ENCODE results near the gene BCL7C. TPM values are rescaled to one million over a fixed set of nuclear protein-coding genes. Genes with fewer than 3 reads are reported as not detected.

The BCL7C gene
- total RNA-seq, 3 donors from 2014 or later = 22.1 to 24.8 (median 23.7) TPM

DNA sequence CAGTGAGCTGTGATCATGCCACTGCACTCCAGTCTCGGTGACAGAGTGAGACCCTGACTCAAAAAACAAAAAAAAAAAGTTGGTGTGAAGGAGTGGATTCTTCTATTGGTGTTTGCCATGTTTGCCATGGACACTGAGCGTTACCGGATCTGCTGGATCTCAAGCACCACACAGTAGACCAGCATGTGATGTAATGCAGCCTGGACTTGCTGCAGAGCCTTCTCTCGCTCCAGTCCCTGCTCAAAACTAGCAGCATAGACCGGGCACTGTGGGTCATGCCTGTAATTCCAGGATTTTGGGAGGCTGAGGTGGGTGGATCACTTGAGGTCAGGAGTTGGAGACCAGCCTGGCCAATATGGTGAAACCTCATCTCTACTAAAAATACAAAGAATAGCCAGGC, 50.4 kb downstream of the BCL7C start:
- Mint-ChIP-seq H3K27me3 (ENCODE audit: low read depth) (no peaks in the 10 kb centered on the region), H3K9me3 (no peaks in the 10 kb centered on the region), H3K4me1 (ENCODE audit: low read depth) (peaks cover 9% of the 10 kb centered on the region), H3K36me3 (ENCODE audit: insufficient read depth) (no peaks in the 10 kb centered on the region), H3K4me3 (no peak overlapping the region)
- DNase-seq = no peak
- no peak for ATAC-seq

GRCh38 chr16:30842971-30843370, 50.9 kb downstream of the BCL7C start:
- Mint-ChIP-seq H3K36me3 (ENCODE audit: insufficient read depth) (no peaks in the 10 kb centered on the region), H3K9me3 (no peaks in the 10 kb centered on the region), H3K4me1 (ENCODE audit: low read depth) (peaks cover 9% of the 10 kb centered on the region), H3K27me3 (ENCODE audit: low read depth) (no peaks in the 10 kb centered on the region), H3K4me3 (no peak overlapping the region)
- DNase-seq (no peak), ATAC-seq (no peak)

GRCh38 chr16:30841332-30841731, 52.5 kb downstream of the BCL7C start:
- H3K4me3 Mint-ChIP-seq = no peak overlapping the region
- DNase-seq (no peak), ATAC-seq (no peak)
- no peaks in the 10 kb centered on the region for H3K27me3 Mint-ChIP-seq (ENCODE audit: low read depth)
- H3K4me1 Mint-ChIP-seq (ENCODE audit: low read depth) = peaks cover 9% of the 10 kb centered on the region
- H3K36me3 Mint-ChIP-seq (ENCODE audit: insufficient read depth) = no peaks in the 10 kb centered on the region
- no peaks in the 10 kb centered on the region for H3K9me3 Mint-ChIP-seq

GRCh38 chr16:30840611-30841010, 53.3 kb downstream of the BCL7C start:
- Mint-ChIP-seq H3K36me3 (ENCODE audit: insufficient read depth) (no peaks in the 10 kb centered on the region), H3K9me3 (no peaks in the 10 kb centered on the region), H3K4me1 (ENCODE audit: low read depth) (peaks cover 9% of the 10 kb centered on the region), H3K4me3 (no peak overlapping the region), H3K27me3 (ENCODE audit: low read depth) (no peaks in the 10 kb centered on the region)
- DNase-seq (no peak), ATAC-seq (no peak)

GRCh38 chr16:30839523-30840227, 54.2 kb downstream of the BCL7C start:
- DNase-seq (no peak), ATAC-seq (no peak)
- no peaks in the 10 kb centered on the region for H3K27me3 Mint-ChIP-seq (ENCODE audit: low read depth)
- H3K4me1 Mint-ChIP-seq (ENCODE audit: low read depth) = peaks cover 3% of the 10 kb centered on the region
- H3K4me3 Mint-ChIP-seq = no peak overlapping the region
- no peaks in the 10 kb centered on the region for H3K36me3 Mint-ChIP-seq (ENCODE audit: insufficient read depth)
- H3K9me3 Mint-ChIP-seq = no peaks in the 10 kb centered on the region

- no peaks in the 10 kb centered on the region for H3K27me3 Mint-ChIP-seq (ENCODE audit: low read depth)
- no peak overlapping the region for H3K4me3 Mint-ChIP-seq
- DNase-seq (no peak), ATAC-seq (no peak)
- no peaks in the 10 kb centered on the region for H3K4me1 Mint-ChIP-seq (ENCODE audit: low read depth)
- no peaks in the 10 kb centered on the region for H3K36me3 Mint-ChIP-seq (ENCODE audit: insufficient read depth)
- H3K9me3 Mint-ChIP-seq = no peaks in the 10 kb centered on the region
These were observed 54.9 kb downstream of the BCL7C start for GRCh38 chr16:30838876-30839471.

- ATAC-seq = no peak
- no peaks in the 10 kb centered on the region for H3K4me1 Mint-ChIP-seq (ENCODE audit: low read depth)
These were observed 56.0 kb downstream of the BCL7C start for GRCh38 chr16:30837904-30838303.

More at GRCh38 chr16:30837904-30838303, 56.0 kb downstream of the BCL7C start:
- no peak overlapping the region for H3K4me3 Mint-ChIP-seq
- H3K36me3 Mint-ChIP-seq (ENCODE audit: insufficient read depth) = no peaks in the 10 kb centered on the region
- H3K9me3 Mint-ChIP-seq = no peaks in the 10 kb centered on the region
- H3K27me3 Mint-ChIP-seq (ENCODE audit: low read depth) = no peaks in the 10 kb centered on the region
- DNase-seq = no peak

Other genes with a start within 250 kb of the BCL7C start
- gene PRR14, start 243.1 kb downstream of the BCL7C start, total RNA-seq = 10 to 100 TPM; 65.1 to 85.3 (median 71.0) TPM
- gene FBRS, start 235.6 kb downstream of the BCL7C start, total RNA-seq = 100 to 1,000 TPM; 132 to 158 (median 137) TPM
- 100 to 1,000 TPM in 1 of 3 donors, 10 to 100 TPM in 2; 86.3 to 100 (median 96.5) TPM for gene SRCAP, start 194.9 kb downstream of the BCL7C start, total RNA-seq
- gene PHKG2, start 145.7 kb downstream of the BCL7C start, total RNA-seq = 10 to 100 TPM; 31.1 to 34.5 (median 31.9) TPM
- gene CFAP119, start 132.0 kb downstream of the BCL7C start, total RNA-seq = 1 to 10 TPM; 2.8 to 4.7 (median 4.3) TPM
- gene RNF40, start 131.8 kb downstream of the BCL7C start, total RNA-seq = 100 to 1,000 TPM; 111 to 115 (median 113) TPM
- gene ZNF629, start 106.9 kb downstream of the BCL7C start, total RNA-seq = 1 to 10 TPM; 5.3 to 7.0 (median 7.0) TPM
- under 1 TPM; 0.18 to 0.33 (median 0.28) TPM for gene CTF1, start 2.5 kb upstream of the BCL7C start, total RNA-seq
- 10 to 100 TPM; 25.8 to 31.3 (median 30.8) TPM for gene FBXL19, start 29.5 kb upstream of the BCL7C start, total RNA-seq
- gene ORAI3, start 55.0 kb upstream of the BCL7C start, total RNA-seq = 1 to 10 TPM; 1.5 to 3.3 (median 2.8) TPM
- gene SETD1A, start 63.7 kb upstream of the BCL7C start, total RNA-seq = 10 to 100 TPM; 39.3 to 49.0 (median 40.5) TPM
- gene HSD3B7, start 91.1 kb upstream of the BCL7C start, total RNA-seq = 1 to 10 TPM; 1.2 to 2.0 (median 1.3) TPM
- gene STX1B, start 116.6 kb upstream of the BCL7C start, total RNA-seq = under 1 TPM; 0.25 to 0.69 (median 0.43) TPM
- 10 to 100 TPM; 53.1 to 81.7 (median 63.8) TPM for gene STX4, start 139.5 kb upstream of the BCL7C start, total RNA-seq
- 10 to 100 TPM; 18.1 to 19.4 (median 19.2) TPM for gene ZNF668, start 180.2 kb upstream of the BCL7C start, total RNA-seq
- gene ZNF646, start 180.3 kb upstream of the BCL7C start, total RNA-seq = 10 to 100 TPM; 22.3 to 26.1 (median 22.7) TPM
- gene PRSS53, start 194.9 kb upstream of the BCL7C start, total RNA-seq = 1 to 10 TPM; 4.6 to 5.6 (median 4.9) TPM
- 10 to 100 TPM; 62.8 to 63.8 (median 63.5) TPM for gene VKORC1, start 200.7 kb upstream of the BCL7C start, total RNA-seq
- gene BCKDK, start 214.3 kb upstream of the BCL7C start, total RNA-seq = 10 to 100 TPM; 41.9 to 46.5 (median 43.2) TPM
- gene KAT8, start 223.6 kb upstream of the BCL7C start, total RNA-seq = 10 to 100 TPM; 59.8 to 63.9 (median 61.9) TPM
- under 1 TPM; 0.11 to 0.58 (median 0.38) TPM for gene PRSS8, start 241.7 kb upstream of the BCL7C start, total RNA-seq

Data from activated T-cell treated with anti-CD3 and anti-CD28 coated beads, Interleukin-2, amount 50 U/mL, for 4 hours (primary cell).